ENCODE results near the gene SUB1.
"Not testable (repeated sequence)": the region's sequence is repeated elsewhere in the genome, so short reads cannot be mapped to it uniquely, and the experiment has no call there.

Gene SUB1

GRCh38 chr5:32585446-32586275 is at the start of gene SUB1:
Gene SUB1 (plus strand): TSS chr5:32585557. CDS start chr5:32588513, 2,956 bp downstream.
- peak within 1 kb of the TSS; percentile 88 for H3K4me3 ChIP-seq (ENCODE audit: control insufficient read depth, low read depth, low read length)
- TF ChIP-seq, protein P1, sequence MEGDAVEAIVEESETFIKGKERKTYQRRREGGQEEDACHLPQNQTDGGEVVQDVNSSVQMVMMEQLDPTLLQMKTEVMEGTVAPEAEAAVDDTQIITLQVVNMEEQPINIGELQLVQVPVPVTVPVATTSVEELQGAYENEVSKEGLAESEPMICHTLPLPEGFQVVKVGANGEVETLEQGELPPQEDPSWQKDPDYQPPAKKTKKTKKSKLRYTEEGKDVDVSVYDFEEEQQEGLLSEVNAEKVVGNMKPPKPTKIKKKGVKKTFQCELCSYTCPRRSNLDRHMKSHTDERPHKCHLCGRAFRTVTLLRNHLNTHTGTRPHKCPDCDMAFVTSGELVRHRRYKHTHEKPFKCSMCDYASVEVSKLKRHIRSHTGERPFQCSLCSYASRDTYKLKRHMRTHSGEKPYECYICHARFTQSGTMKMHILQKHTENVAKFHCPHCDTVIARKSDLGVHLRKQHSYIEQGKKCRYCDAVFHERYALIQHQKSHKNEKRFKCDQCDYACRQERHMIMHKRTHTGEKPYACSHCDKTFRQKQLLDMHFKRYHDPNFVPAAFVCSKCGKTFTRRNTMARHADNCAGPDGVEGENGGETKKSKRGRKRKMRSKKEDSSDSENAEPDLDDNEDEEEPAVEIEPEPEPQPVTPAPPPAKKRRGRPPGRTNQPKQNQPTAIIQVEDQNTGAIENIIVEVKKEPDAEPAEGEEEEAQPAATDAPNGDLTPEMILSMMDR (conservative IDR thresholded peaks at IDR 0.05; ENCODE audit: control insufficient read depth, insufficient read depth, low read depth, low read length) = no peak
- peak; percentile 90 for DNase-seq (ENCODE audit: low read depth)

DNA sequence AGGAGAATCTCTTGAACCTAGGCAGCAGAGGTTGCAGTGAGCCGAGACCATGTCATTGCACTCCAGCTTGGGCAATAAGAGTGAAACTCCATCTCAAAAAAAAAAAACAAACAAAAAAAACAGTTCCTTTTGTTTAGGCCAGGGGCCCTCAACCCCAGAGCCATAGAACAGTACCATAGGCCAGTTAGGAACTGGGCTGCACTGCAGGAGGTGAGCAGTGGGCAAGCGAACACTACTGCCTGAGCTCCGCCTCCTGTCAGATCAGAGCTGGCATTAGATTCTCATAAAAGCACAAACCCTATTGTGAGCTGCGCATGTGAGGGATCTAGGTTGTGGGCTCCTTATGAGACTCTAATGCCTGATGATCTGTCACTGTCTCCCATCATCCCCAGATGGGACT is 49.1 kb upstream of the SUB1 start:
- H3K4me3 ChIP-seq (ENCODE audit: control insufficient read depth, low read depth, low read length) = no peak overlapping the region
- DNase-seq (ENCODE audit: low read depth) = no peak
- TF ChIP-seq, protein P1 (conservative IDR thresholded peaks at IDR 0.05; ENCODE audit: control insufficient read depth, insufficient read depth, low read depth, low read length) = no peak

- DNase-seq (ENCODE audit: low read depth) = peak; percentile 87
- not testable (repeated sequence) for H3K4me3 ChIP-seq (ENCODE audit: control insufficient read depth, low read depth, low read length)
These were observed 47.8 kb upstream of the SUB1 start for GRCh38 chr5:32537437-32538029.

DNA sequence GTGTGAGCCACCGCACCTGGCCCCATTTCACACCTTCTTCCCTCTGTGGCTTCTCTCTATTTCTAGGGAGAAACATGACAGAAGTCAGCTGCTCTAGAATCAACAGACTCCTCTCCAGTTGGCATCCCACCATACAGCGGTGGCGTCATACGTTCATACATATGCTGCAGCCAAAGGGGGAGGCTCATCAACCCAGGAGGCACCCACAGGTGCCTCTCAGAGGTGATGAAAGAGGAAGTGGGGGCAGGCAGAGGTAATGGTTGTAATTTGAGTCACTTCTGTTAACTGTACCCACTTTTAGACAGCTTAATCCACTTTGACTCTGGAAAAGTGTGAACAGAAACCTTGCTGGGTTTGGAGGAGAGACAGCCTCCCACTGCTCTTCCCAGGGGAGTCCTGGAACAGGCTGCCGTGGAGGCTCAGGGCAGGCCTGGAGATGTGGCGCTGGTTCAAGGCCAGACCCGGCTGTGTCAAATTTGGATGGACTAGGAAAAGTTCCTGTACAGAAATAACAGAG is 47.3 kb upstream of the SUB1 start:
- TF ChIP-seq, protein P1 (conservative IDR thresholded peaks at IDR 0.05; ENCODE audit: control insufficient read depth, insufficient read depth, low read depth, low read length) = no peak
- no peak overlapping the region for H3K4me3 ChIP-seq (ENCODE audit: control insufficient read depth, low read depth, low read length)
- no peak for DNase-seq (ENCODE audit: low read depth)

GRCh38 chr5:32539981-32540845 is 45.1 kb upstream of the SUB1 start:
- H3K4me3 ChIP-seq (ENCODE audit: control insufficient read depth, low read depth, low read length) = no peak overlapping the region
- no peak for DNase-seq (ENCODE audit: low read depth)
- TF ChIP-seq, protein P1 (conservative IDR thresholded peaks at IDR 0.05; ENCODE audit: control insufficient read depth, insufficient read depth, low read depth, low read length) = no peak

- TF ChIP-seq, protein P1 (conservative IDR thresholded peaks at IDR 0.05; ENCODE audit: control insufficient read depth, insufficient read depth, low read depth, low read length) = no peak
- no peak overlapping the region for H3K4me3 ChIP-seq (ENCODE audit: control insufficient read depth, low read depth, low read length)
- DNase-seq (ENCODE audit: low read depth) = no peak
These were observed 44.1 kb upstream of the SUB1 start for GRCh38 chr5:32541241-32541640.

All from fibroblast of mammary gland (primary cell).